GM06990 (cell line): Measurements from ENCODE around the gene B3GLCT.
"Not testable (repeated sequence)": the region's sequence is repeated elsewhere in the genome, so short reads cannot be mapped to it uniquely, and the experiment has no call there.

ENCODE experiments used
- DNase-seq: peaks from one replicate; pipeline ENCODE4 v3.0.0-alpha.2; 2011; ENCODE audit not compliant: insufficient read length; ENCODE audit errors: extremely low read depth
- H3K27me3 ChIP-seq: replicated peaks from 2 replicates; pipeline ENCODE4 v1.6.0; 2011; ENCODE audit warnings: low read length; ENCODE audit not compliant: control insufficient read depth, insufficient read depth
- H3K36me3 ChIP-seq: 2 replicates; pipeline ENCODE4 v1.5.1; 2011; ENCODE audit warnings: low read length; ENCODE audit not compliant: control insufficient read depth, insufficient read depth
- H3K4me3 ChIP-seq: replicated peaks from 2 replicates; pipeline ENCODE4 v1.5.1; 2011; ENCODE audit warnings: low read depth, mild to moderate bottlenecking, control low read depth, low read length
- TF ChIP-seq, protein P1 (sequence below): IDR thresholded peaks from 2 replicates; pipeline ENCODE4 v1.5.1; 2011; ENCODE audit warnings: low read length, control low read depth, mild to moderate bottlenecking, inconsistent platforms; ENCODE audit not compliant: insufficient read depth, poor library complexity, severe bottlenecking

B3GLCT gene

DNA sequence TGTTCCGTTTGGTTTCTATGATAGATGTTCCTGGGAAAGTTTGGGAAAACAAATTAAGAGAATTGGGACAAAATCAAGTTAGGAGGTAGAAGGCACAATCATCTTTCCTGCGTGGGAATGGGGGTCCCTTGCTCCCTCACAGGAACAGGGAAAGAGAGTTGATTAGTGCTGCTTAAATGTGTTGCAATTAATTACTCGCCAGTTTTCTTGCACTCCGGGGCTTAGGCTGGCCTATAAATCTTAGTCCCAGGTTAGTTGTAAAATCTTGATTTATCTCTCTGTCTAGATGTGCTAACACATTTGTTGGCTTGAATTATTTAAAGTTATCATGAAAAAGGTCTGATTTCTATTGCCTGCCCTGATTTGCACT lies 10.1 kb downstream of the B3GLCT start:
- DNase-seq, result no peak
- H3K36me3 ChIP-seq, result no peaks in the 10 kb centered on the region
- no peak overlapping the region for H3K4me3 ChIP-seq
- TF ChIP-seq, protein P1, sequence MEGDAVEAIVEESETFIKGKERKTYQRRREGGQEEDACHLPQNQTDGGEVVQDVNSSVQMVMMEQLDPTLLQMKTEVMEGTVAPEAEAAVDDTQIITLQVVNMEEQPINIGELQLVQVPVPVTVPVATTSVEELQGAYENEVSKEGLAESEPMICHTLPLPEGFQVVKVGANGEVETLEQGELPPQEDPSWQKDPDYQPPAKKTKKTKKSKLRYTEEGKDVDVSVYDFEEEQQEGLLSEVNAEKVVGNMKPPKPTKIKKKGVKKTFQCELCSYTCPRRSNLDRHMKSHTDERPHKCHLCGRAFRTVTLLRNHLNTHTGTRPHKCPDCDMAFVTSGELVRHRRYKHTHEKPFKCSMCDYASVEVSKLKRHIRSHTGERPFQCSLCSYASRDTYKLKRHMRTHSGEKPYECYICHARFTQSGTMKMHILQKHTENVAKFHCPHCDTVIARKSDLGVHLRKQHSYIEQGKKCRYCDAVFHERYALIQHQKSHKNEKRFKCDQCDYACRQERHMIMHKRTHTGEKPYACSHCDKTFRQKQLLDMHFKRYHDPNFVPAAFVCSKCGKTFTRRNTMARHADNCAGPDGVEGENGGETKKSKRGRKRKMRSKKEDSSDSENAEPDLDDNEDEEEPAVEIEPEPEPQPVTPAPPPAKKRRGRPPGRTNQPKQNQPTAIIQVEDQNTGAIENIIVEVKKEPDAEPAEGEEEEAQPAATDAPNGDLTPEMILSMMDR, result no peak
- no peaks in the 10 kb centered on the region for H3K27me3 ChIP-seq

DNA sequence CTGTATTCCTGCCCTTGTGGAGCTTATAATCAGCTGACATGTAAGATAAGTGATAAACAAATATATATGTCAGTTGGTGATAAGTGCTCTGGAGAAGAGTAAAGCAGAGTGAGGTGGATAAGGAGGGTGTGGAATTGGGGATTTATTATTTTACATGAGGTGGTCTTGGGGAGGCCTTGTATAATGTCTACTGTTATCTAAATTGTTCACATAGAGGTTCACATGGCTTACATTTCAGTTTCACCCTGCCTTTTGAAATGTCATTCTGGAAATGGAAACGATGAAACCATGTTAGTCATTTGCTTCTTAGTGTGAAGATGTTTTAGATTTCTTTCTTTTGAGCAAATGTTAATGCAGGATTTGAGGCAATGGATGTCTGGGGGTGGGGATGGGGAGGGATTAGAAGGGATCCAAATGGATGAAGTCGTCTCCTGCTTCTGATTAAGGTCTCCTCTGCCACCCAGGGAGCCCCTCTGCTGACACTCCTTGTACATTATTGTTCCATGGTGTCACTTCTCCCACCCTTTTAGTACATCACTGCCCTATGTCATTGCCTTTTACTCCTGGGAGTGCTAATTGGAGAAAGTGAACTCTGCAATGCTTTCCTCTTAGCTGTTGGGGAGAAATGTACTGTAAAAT lies 14.0 kb downstream of the B3GLCT start:
- Histone ChIP-seq H3K27me3 (no peaks in the 10 kb centered on the region), H3K36me3 (no peaks in the 10 kb centered on the region), H3K4me3 (no peak overlapping the region)
- TF ChIP-seq, protein P1, result no peak
- DNase-seq, result no peak

DNA sequence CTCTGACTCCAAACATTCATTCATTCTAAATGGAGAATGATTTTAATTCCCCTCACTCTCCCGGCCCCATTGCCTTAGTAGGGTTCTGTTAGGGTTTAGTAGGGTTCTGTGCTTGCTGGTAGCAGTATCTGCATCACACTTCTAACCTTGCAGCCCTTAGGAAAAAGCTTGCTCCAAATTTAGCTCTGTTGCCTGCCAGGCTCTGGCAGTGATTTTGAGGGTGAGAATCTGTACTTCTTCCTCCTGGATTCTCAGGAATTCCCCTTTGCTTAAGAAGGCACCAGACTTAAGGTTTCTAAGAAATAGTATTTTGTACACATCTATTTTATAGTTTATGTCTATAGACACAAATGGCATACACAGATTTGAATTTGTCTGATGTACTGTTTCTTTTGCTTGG lies 14.7 kb downstream of the B3GLCT start:
- Histone ChIP-seq H3K4me3 (no peak overlapping the region), H3K27me3 (no peaks in the 10 kb centered on the region), H3K36me3 (no peaks in the 10 kb centered on the region)
- TF ChIP-seq, protein P1, result no peak
- no peak for DNase-seq

DNA sequence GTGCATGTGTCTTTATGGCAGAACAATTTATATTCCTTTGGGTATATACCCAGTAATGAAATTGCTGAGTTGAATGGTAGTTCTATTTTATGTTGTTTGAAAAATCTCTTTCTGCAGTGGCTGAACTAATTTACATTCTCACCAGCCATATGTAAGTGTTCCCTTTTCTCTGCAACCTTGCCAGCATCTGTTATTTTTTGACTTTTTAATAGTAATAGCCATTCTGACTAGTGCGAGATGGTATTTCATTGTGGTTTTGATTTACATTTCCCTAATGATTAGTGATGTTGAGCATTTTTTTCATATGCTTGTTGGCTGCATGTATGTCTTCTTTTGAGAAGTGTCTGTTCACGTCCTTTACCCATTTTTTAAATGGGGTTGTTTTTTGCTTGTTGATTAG lies 17.1 kb downstream of the B3GLCT start:
- H3K4me3 ChIP-seq, H3K27me3 ChIP-seq, H3K36me3 ChIP-seq, DNase-seq: not testable (repeated sequence)

DNA sequence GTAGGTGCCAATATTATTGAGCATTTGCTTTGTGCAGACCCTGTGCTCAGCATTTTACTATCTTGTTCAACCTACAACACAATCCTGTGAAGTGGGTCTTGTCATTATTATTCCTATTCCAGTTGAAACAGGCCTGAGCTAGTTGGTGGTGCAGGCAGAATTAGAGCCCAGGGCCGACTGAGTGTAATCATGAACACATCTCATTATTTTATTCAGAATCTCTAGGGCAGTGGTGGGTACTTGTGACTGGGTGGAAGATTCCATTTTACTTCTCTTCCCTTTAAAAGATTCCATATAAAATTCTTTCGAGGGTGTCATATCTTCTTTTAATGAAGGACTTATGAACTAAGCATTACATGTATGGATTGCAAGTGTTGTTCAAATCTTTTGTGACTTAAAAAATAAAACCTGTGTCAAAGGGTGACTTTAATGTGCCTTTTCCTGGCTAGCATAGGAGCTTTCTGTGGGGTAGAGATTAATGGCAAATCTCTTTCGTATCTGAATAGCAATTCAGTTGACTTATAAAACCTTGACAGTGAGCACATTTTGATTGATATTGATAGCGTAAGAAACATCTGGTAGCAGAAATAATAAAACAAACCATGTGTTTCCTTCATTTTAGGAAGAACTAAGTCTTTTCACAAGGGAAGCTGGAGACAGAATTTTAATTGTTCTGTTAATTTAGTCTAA lies 20.3 kb downstream of the B3GLCT start:
- H3K27me3 ChIP-seq, result no peaks in the 10 kb centered on the region
- no peak overlapping the region for H3K4me3 ChIP-seq
- no peaks in the 10 kb centered on the region for H3K36me3 ChIP-seq
- TF ChIP-seq, protein P1, result no peak
- DNase-seq, result no peak

DNA sequence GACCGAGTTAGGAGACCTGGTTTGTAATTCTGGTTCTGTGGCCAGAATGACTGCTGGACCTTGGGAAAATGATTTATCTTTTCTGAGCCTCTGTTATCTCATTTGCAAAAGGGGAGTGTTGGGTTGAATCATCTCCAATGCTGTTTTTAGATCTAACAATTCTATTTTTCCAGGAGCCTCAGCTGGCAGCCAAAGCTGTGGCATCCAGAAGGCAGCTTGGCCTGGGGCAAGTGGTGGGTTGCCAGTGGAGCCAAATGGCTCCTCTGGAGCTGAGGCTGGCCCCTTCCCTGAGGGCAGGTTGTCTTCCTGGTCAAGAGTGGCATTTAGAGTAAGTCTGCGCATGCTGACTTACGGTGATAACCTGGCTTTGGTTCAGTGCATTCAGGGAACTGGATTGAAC lies 21.3 kb downstream of the B3GLCT start:
- no peak for DNase-seq
- H3K36me3 ChIP-seq, result no peaks in the 10 kb centered on the region
- TF ChIP-seq, protein P1, result no peak
- H3K4me3 ChIP-seq, result no peak overlapping the region
- H3K27me3 ChIP-seq, result no peaks in the 10 kb centered on the region
